GF-D8 (cell line): ENCODE data around the gene PODN.

Experiments
- DNase-seq: peaks from one replicate; lab custom pipeline; 2025; lab: John Stamatoyannopoulos, UW

Gene PODN

DNA sequence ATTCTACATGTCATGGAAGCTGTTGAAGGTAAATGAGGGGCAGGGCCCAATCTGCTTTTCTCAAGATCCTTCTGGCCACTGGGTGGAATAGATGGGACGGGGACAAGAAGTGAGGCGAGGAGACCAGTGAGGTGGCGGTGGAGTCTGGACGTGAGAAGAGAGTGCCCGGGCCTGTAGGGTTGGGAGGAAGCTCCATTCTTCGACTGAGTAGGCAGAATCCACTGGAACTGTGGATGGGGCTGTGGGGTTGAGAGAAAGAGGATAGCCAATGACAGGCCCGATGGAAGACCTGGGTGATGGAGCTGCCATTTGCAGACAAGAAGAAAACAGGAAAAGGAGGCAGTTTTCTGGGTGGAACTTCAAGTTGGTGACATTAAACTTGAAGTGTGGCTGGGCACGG, 70.2 kb downstream of the PODN start:
- no peak for DNase-seq

GRCh38 chr1:53133261-53134041, 71.4 kb downstream of the PODN start:
- no peak for DNase-seq

GRCh38 chr1:53134042-53134485, 72.1 kb downstream of the PODN start:
- no peak for DNase-seq
